Keratinocyte (primary cell): ENCODE results near the gene GNAS-AS1.

Experiments
- EZH2 ChIP-seq: IDR thresholded peaks from one replicate; pipeline ENCODE4 v1.6.1; 2012; ENCODE audit warnings: inconsistent platforms, mild to moderate bottlenecking, low read length, moderate library complexity
- TF ChIP-seq, protein P1 (sequence below), 3 experiments: IDR thresholded peaks in 1 of 3; conservative IDR thresholded peaks in 1 of 3; optimal IDR thresholded peaks in 1 of 3; 2 replicates in 2 of 3; 3 replicates in 1 of 3; pipeline versions ENCODE3 to v1.5.1; 2011; ENCODE audit warnings: low read length in 3 of 3, mild to moderate bottlenecking in 3 of 3, moderate library complexity in 2 of 3, control low read depth in 1 of 3, inconsistent platforms in 1 of 3; ENCODE audit not compliant: insufficient read depth in 2 of 3; ENCODE audit errors: extremely low read depth in 1 of 3

DNA sequence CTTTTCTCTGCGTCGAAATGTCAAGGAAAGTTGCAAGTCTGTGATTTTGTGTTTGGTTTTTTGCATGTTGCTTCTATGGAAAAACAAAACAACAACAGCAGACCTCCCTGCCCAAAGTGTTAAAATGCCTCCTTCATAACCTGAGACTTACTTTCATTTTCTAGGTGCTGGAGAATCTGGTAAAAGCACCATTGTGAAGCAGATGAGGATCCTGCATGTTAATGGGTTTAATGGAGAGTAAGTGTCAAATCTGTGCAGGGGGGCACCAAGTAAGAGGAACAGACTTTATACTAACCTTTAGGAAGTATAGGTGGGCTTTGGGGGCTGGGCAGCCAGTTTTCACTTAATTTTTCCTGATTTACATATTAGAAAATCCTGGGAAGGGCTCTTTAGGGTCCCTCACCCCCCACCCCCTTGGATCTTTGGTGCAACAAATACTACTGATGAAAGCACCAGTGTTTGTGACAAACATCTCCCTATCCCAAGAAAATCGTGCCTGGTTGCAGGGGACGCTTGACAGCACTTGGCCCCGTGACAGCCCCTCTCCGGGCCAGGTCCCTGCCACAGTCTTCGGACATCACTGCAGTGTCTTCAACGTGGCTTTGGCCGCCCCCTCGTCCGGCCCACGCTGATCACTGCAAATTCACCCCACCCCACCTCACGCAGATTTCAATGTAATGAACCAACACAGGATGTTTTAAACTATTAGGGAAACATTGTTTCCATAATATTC, 44.9 kb upstream of the GNAS-AS1 start:
- TF ChIP-seq, protein P1, sequence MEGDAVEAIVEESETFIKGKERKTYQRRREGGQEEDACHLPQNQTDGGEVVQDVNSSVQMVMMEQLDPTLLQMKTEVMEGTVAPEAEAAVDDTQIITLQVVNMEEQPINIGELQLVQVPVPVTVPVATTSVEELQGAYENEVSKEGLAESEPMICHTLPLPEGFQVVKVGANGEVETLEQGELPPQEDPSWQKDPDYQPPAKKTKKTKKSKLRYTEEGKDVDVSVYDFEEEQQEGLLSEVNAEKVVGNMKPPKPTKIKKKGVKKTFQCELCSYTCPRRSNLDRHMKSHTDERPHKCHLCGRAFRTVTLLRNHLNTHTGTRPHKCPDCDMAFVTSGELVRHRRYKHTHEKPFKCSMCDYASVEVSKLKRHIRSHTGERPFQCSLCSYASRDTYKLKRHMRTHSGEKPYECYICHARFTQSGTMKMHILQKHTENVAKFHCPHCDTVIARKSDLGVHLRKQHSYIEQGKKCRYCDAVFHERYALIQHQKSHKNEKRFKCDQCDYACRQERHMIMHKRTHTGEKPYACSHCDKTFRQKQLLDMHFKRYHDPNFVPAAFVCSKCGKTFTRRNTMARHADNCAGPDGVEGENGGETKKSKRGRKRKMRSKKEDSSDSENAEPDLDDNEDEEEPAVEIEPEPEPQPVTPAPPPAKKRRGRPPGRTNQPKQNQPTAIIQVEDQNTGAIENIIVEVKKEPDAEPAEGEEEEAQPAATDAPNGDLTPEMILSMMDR (optimal IDR thresholded peaks at IDR 0.05 in 1 of 3, IDR thresholded peaks at IDR 0.05 in 1 of 3, conservative IDR thresholded peaks at IDR 0.05 in 1 of 3; ENCODE audit: extremely low read depth in 1 of 3, insufficient read depth in 2 of 3, low read length in 3 of 3), result no peak
- no peak for TF ChIP-seq EZH2
